Ishikawa (cell line): ENCODE measurements around the gene EMC8.

Experiments used
- CEBPB ChIP-seq: IDR thresholded peaks from 2 replicates; pipeline ENCODE4 v1.6.1; 2012
- CREB1 ChIP-seq: IDR thresholded peaks from 2 replicates; pipeline ENCODE4 v1.6.1; 2012; ENCODE audit warnings: low read depth
- EGR1 ChIP-seq: IDR thresholded peaks from 2 replicates; pipeline ENCODE4 v1.6.1; 2012
- EP300 ChIP-seq: IDR thresholded peaks from 2 replicates; pipeline ENCODE4 v1.6.1; 2012; ENCODE audit warnings: borderline replicate concordance
- FOXM1 ChIP-seq: IDR thresholded peaks from 2 replicates; pipeline ENCODE4 v1.6.1; 2012; ENCODE audit warnings: low read depth, borderline replicate concordance
- NFIC ChIP-seq: IDR thresholded peaks from 2 replicates; pipeline ENCODE4 v1.6.1; 2012
- RAD21 ChIP-seq: IDR thresholded peaks from 2 replicates; pipeline ENCODE4 v1.6.1; 2012; ENCODE audit warnings: low read depth
- REST ChIP-seq: IDR thresholded peaks from 2 replicates; pipeline ENCODE4 v1.6.1; 2012; ENCODE audit warnings: low read depth, mild to moderate bottlenecking
- TAF1 ChIP-seq: IDR thresholded peaks from 2 replicates; pipeline ENCODE4 v1.6.1; 2012; ENCODE audit warnings: low read depth, mild to moderate bottlenecking
- TCF12 ChIP-seq: IDR thresholded peaks from 2 replicates; pipeline ENCODE4 v1.6.1; 2012; ENCODE audit warnings: low read depth
- TEAD4 ChIP-seq: IDR thresholded peaks from 2 replicates; pipeline ENCODE4 v1.6.1; 2012
- USF1 ChIP-seq: IDR thresholded peaks from 2 replicates; pipeline ENCODE4 v1.6.1; 2012
- YY1 ChIP-seq: IDR thresholded peaks from 2 replicates; pipeline ENCODE4 v1.6.1; 2012; ENCODE audit warnings: low read depth
- ZBTB7A ChIP-seq: IDR thresholded peaks from 2 replicates; pipeline ENCODE4 v1.6.1; 2012; ENCODE audit warnings: low read depth
- TF ChIP-seq, protein P1 (sequence below): IDR thresholded peaks from 2 replicates; pipeline ENCODE4 v1.6.1; 2012

EMC8 gene

DNA sequence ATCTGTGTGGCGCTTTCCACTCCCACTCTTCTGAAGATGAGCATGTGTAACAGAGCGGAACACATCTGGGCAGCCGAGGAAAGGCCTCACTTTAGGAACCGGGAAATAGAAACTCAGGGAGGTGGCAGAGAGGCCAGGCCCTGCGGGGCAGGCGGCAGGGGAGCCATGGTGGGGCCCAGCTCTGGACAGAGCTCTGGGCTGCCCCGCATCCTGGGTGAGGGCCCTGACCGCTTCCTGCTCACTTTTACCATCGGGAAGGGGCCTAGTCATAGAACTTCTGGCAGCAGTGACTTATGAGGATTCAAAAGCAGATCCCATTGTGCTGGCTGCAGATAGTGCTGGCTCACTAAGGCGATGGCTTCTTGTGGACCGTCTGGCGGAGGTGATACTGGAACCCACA, 22.8 kb upstream of the EMC8 start:
- TF ChIP-seq TEAD4 (no peak), USF1 (no peak), NFIC (no peak), YY1 (no peak), TCF12 (no peak)
- TF ChIP-seq, protein P1, sequence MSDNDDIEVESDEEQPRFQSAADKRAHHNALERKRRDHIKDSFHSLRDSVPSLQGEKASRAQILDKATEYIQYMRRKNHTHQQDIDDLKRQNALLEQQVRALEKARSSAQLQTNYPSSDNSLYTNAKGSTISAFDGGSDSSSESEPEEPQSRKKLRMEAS: no peak

DNA sequence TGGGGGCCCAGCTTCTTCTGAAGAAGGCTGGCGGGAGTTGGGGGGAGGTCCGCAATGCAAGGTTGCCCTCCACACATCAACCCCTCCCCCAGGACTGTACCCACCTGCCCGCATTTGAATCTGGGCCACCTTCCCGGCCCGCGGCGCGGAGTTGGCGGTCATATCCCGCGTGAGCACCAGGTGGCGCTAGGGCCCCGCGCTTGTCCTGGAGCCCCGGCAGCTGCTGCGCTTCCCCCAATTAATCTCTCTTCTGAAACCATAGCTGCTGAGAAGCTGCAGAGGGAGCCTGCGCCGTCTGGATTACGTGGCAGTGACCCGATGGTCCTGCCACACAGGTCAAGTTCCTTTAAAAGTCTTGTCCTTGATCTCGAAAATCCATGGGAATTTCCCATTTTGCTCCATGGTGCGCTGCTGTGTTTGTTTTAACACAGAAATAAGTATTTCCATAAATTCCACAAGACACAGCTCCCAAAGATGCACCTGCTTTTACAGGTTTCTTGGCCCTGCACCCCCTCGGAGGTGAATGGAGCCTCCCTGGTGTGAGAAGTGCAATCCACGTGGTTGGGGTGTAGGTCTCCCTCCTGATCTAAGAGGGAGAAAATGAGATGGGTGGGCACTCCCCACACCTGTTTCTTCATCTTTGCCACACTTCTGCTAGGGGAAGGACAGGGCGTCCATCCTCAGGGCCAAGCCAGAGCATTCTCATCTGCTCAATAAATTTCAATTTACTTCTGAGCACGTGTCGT, 22.2 kb upstream of the EMC8 start:
- TF ChIP-seq YY1: 0 out of 2 replicates have a peak, but pooled peaks have one; percentile 14
- peak; percentile 94 for TF ChIP-seq RAD21
- no peak for TF ChIP-seq FOXM1

DNA sequence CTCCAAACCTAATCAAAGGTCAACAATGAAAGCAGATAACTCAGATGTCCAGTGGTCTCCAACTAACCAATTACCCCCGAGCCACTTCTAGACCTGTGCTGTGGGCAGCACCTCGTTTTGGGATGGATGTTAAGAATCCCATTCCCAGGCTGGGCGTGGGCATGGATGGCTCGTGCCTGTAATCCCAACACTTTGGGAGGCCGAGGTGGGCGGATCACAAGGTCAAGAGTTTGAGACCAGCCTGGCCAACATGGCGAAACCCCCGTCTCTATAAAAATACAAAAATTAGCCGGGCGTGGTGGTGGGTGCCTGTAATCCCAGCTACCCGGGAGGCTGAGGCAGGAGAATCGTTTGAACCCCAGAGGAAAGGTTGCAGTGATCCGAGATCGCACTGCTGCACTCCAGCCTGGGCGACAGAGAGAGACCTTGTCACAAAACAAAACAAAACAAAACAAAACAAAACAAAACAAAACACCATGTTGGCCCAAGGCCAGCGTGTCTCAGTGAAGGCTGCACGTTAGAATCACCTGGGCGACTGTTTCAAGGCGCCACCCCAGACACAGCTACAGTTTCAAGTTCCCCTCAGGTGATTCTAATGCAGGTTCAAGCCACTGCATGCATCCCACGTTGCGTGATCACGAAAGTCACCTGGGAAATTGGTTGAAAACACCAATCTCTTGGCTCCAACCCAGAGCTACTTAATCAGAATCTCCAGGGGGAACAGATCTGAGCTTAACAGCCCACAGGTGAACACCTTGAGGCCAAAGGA, 21.4 kb upstream of the EMC8 start:
- TF ChIP-seq NFIC (peak; percentile 9; the same call in 1 of the 2 replicates), USF1 (peak; percentile 42), CEBPB (no peak)

- TF ChIP-seq CREB1 (no peak), TEAD4 (no peak)
Measured at GRCh38 chr16:85819771-85820170, 20.4 kb upstream of the EMC8 start.

DNA sequence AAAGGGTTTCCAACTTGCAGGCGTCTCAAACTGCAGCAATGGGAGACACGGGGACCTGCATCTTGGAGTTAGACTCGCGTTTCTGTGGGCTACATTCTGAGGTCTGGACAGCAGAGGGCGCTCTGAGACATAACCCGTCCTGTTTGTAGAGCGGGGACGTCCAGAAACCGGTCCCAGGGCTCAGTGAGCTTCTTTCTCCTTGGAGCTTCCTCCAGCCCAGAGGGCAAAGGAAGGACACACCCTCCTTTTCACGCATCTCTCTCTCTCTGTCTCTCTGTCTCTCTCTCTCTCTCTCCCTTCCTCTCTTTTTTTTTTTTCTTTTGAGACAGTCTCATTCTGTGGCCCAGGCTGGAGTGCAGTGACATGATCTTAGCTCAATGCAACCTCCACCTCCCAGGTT, 19.9 kb upstream of the EMC8 start:
- TF ChIP-seq YY1 (no peak), RAD21 (peak; percentile 58)

GRCh38 chr16:85816159-85816558, 16.8 kb upstream of the EMC8 start:
- TF ChIP-seq YY1 (no peak), TAF1 (no peak), USF1 (no peak), REST (no peak), CREB1 (no peak), NFIC (no peak), EGR1 (no peak), RAD21 (no peak), CEBPB (no peak), ZBTB7A (no peak), EP300 (no peak), TEAD4 (no peak), TCF12 (no peak), FOXM1 (no peak)
- TF ChIP-seq, protein P1: no peak

GRCh38 chr16:85812811-85813700, 13.7 kb upstream of the EMC8 start:
- no peak for TF ChIP-seq REST
- TF ChIP-seq TCF12: no peak
- TF ChIP-seq CREB1: no peak
- no peak for TF ChIP-seq NFIC
- TF ChIP-seq EGR1: no peak
- no peak for TF ChIP-seq EP300
- TF ChIP-seq TAF1: no peak
- no peak for TF ChIP-seq YY1
- no peak for TF ChIP-seq CEBPB
- no peak for TF ChIP-seq USF1
- TF ChIP-seq ZBTB7A: no peak
- no peak for TF ChIP-seq FOXM1
- TF ChIP-seq RAD21: no peak
- no peak for TF ChIP-seq TEAD4
- TF ChIP-seq, protein P1: no peak
